Left colon (tissue), 2 donors: ENCODE measurements around the gene ZFR. TPM values are rescaled to one million over a fixed set of nuclear protein-coding genes. Genes with fewer than 3 reads are reported as not detected.

Experiments
- ATAC-seq: fragments of 200-7000 bp; cut with Tn5 transposase; one replicate; pipeline ENCODE4 v1.9.1; 2020; ENCODE audit warnings: mild to moderate bottlenecking, moderate library complexity
- DNase-seq, 2 donors: peaks; one replicate each; pipeline ENCODE4 v3.0.0-alpha.2; 2020
- intact Hi-C, 2 donors: fragments of 100-400 bp; cut with DNase I in 1 of 2; cut with micrococcal nuclease in 1 of 2; formaldehyde crosslinking; loops; one replicate each; pipeline versions ENCODE4 v1.11.2 to v1.14.0; 2022; cut with DNase I, micrococcal nuclease
- long read RNA-seq: library from polyadenylated mRNA; unstranded; transcript quantifications from one replicate; pipeline ENCODE4 v2.0.0, GENCODE V29; 2021
- total RNA-seq, 2 donors: library from RNA; stranded (reverse); fragmentation: NEBNext Ultra II Directional; extraction: Animal tissue kit (Norgen Biotek cat#: 25700); gene quantifications; one replicate each; pipeline ENCODE4 v1.2.1, GENCODE V29; 2021
- donor health status: DM: no; HTN: no; CAD: no.
- donor health status: DM: yes; HTN: yes; CAD: no.

The ZFR gene
- 10 to 100 TPM; 45.7 to 48.6 TPM for total RNA-seq
- long read RNA-seq, full-length matches to known transcripts: 22 of 58 reads
- long read RNA-seq, partial matches to known transcripts: 33 of 58 reads
- long read RNA-seq, other reads (novel, unspliced or antisense): 3 of 58 reads

DNA sequence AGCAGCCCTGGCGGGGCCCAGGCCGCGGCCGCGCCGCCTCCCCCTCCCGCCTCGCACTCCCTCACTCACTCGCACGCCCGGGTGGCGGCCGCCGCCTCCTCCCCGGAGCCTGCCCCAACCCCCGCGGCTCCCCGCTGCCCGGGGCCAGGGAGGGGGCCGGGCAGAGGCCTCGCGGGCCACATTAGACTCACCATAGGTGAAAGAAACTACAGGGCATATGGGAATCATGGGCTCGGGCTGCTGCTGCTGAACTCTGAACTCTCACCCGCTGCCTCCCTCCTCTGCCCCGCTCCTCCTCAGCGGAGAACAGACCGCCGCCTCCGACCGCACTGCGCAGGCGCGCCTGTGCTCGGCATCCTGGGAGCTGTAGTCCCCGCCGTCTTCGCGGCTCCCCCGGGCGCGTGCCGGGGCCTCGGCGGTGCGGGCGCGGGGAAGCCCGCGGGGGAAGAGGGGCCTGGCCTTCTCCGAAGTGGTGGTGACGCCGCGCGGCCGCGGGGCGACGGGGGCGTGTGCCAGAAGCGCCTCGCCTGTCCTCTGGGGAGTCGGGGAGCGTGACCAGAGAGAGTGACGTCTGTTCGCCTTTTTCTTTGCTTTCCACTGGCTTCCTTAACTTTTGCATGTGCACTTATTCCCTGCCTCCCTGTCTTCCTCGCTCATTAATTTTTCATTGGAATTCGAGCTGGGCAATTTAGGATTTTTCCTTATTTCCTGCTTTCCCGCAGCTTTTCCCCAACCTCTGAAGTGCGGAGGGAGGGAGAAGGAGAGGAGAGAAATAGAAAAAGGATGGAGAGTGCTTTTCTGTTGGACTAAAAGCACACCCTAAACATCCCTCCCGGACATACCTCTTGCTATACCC lies at the start of gene ZFR:
ZFR (minus strand) TSS at position 310 of the 856 bp plus-strand sequence; CDS start at position 228, 82 bp downstream.
- intact Hi-C loops: no loop called here
- DNase-seq (peak; percentile 92 to 94), ATAC-seq (peak; percentile 87)

DNA sequence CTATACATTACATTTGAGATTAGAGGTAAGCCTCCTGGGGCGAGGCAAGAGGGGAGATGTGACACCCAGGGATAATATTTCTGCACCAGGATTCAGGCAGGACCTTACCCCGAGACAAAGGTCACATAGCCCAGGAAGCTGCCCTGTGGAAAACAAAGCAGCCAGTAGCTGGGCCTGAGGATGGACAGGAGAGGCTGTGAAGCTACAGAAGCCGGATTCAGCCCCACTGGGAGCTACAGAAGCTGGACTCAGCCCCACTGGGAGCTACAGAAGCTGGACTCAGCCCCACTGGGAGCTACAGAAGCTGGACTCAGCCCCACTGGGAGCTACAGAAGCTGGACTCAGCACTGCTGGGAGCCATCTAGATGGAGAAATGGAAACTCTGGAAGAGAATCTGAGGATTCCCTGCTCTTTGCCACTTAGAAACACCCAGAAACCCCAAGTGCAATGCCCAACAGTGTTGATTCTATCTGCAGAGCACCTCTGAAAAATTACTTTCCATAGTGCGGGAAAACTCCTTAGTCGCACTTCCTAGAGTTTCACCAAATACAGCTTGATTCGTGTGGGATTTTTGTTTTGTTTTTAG lies 46.5 kb upstream of the ZFR start:
- DNase-seq (no peak), ATAC-seq (no peak)
- intact Hi-C loops: loop anchor here in 1 of 2 donors (5.0 kb wide), 1 partner anchor 96 kb away; the partner anchor contains the start of gene SUB1

DNA sequence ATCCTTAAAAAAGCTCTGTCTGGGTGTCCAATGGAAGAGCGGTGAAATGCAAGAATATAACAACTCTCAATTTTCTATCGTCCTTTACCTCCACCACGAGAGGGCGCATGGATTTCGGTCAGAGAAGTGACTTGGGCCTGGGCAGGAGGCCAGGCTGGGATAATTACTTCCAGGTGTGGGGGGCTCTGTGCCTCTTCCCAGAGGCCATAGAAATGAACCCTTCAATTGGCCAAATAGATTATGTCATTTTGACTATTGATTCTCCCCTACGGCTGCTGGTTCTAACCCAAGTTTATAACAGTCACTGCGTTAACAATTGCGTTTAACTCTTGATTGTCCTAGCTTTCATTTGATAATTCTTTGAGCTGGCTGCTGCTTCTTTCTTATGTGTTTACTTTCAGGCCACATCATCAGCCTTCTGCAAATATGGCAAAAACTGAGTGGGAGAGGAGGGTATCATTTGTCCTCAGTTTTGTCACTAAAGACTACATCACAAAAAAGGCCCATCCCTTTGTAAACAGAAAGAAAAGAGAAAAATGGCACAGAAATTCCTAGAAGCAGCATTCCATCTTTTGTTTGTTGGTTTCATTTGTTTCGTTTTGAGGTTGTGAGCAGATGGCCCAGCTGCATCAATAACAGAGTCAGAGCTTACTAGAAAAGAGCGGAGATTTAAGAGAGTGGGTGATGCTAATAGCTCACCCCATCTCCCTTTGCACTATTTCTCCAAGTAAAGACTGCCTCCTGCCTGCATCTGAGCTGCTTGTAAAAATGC lies 45.4 kb upstream of the ZFR start:
- ATAC-seq: peak; percentile 79
- intact Hi-C loops: loop anchor here (5.0 to 10.0 kb wide), 3 partner anchors 97 to 125 kb away; partner anchors contain the start of gene SUB1 (in 1 of the 2)
- peak; percentile 72 to 85 for DNase-seq

DNA sequence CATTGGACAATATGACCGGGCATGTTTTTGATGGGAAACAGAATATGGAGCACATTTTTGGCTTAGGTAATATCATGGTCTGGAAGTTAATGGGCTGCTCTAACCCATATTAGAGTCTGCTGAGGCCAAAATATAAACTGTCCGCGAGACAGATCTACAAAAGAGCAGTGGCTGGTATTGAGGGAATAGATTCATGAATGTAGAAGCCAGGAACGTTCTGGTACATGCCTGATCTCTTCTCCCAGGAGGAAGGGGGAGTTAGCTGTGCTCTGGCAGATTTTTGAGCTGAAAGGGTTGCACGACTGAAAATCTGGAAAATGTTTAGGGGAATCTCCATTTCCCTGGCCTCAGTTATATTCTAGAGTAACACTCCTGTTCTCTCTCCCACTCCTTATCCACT lies 42.9 kb upstream of the ZFR start:
- intact Hi-C loops: loop anchor here (5.0 to 10.0 kb wide), 2 partner anchors 110 to 127 kb away; no protein-coding TSS in a partner anchor
- no peak for ATAC-seq
- no peak for DNase-seq

DNA sequence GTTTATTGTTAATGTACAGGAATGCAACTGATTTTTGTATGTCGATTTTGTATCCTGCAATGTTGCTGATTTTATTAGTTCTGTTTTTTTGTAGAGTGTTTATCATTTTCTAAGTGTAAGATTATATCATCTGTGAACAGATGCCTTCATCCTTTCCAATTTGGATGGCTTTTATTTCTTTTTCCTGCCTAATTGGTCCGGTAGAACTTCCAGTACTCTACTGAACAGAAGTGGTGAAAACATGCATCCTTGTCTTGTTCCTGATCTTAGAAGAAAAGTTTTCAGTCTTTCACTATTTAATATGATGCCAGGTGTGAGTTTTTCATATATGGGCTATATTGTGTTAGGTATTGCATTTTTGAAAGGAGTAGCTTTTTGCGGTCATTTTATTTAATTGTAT lies 42.5 kb upstream of the ZFR start:
- no peak for ATAC-seq
- DNase-seq: no peak
- intact Hi-C loops: loop anchor here (5.0 to 10.0 kb wide), 2 partner anchors 110 to 128 kb away; no protein-coding TSS in a partner anchor

DNA sequence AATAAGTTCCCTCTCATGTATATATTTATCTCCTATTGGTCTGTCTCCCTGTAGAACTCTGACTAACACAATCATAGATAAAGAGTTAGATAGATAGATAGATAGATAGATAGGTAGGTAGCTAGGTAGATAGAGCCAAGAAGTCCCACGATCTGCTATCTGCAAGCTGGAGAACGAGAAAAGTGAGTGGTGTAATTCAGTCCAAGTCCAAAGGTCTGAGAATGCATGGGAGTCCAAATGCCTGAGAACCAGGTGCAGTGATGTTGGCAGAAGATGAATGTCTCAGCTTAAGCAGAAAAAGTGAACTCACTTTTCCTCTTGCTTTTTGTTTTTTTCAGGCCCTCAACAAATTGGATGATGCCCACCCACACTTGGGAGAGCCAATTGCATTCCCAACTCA lies 37.7 kb upstream of the ZFR start:
- intact Hi-C loops: loop anchor here in 1 of 2 donors (10.0 kb wide), 1 partner anchor 133 kb away; no protein-coding TSS in a partner anchor
- ATAC-seq (peak; percentile 79), DNase-seq (no peak)

DNA sequence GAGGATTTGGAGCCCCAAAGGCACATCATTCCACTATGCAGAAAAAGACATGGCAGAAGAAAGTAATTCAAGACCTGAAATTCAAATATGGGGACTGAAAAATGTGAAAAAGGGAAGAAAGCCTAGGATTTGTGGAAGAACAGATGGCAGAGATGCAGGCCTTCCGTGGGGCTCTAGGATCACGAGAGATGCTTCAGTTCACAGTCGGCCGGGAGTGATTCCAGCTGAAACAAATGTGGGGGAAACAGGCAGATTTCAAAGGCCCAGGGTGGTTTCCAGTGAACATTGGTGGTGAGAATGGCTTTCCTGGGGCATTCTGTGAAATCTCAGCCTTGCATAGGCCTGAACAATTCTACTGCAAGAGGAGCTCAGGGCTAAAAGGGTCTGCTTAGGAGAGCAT lies 34.6 kb upstream of the ZFR start:
- intact Hi-C loops: no loop called here
- DNase-seq (no peak), ATAC-seq (no peak)

DNA sequence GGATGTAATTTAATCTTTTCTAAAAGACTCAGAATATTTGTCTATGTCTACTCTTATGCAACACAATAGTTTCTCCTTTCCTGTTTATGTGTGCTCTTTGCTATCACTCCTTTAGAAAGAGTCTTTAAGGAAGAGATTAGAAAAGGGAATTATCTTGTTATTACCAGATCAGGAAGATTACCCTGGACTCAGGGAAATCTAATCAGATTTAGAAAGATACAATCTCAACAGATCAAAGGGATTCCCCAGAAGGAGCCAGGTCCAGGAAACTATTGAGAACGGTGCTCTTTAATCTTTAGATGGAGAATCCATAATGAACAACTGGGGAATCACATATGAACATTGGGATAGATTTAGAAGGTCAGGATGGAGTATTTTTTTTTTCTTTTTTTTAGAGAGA lies 32.4 kb upstream of the ZFR start:
- intact Hi-C loops: no loop called here
- DNase-seq (no peak), ATAC-seq (no peak)

DNA sequence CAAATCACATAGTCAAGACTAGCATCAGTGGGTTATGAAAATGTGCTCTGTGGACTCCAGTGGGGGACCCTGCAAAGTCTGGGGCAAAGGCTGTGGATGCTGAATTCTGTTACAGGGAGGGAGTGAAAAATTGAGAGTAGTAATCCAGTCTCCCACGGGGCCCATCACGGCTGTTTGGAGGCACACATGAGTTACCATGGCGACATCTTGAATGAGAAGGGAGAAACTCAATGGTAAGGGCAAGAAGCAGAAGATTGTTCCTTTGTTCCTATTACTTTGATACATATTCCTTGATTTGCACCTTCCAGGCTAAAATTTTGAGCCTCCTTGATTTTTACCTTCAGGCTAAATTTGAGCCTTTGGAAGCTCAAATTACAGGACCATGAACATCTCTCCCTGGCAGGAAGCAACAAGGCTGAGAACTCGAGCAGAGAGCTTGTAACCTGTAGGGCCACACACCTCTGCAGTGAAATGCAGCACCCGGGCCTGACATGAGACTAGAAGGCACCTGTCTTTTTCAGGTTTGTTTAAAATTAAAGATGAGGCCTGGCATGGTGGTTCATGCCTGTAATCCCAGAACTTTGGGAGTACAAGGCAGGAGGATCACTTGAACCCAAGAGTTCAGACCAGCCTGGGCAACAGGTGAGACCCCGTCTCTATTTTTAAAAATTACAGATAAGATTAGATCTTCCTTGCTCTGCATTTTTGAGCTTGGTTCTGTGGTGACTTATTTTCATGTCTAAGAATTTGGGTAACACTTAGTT lies 31.0 kb upstream of the ZFR start:
- no peak for DNase-seq
- intact Hi-C loops: no loop called here
- ATAC-seq: no peak

DNA sequence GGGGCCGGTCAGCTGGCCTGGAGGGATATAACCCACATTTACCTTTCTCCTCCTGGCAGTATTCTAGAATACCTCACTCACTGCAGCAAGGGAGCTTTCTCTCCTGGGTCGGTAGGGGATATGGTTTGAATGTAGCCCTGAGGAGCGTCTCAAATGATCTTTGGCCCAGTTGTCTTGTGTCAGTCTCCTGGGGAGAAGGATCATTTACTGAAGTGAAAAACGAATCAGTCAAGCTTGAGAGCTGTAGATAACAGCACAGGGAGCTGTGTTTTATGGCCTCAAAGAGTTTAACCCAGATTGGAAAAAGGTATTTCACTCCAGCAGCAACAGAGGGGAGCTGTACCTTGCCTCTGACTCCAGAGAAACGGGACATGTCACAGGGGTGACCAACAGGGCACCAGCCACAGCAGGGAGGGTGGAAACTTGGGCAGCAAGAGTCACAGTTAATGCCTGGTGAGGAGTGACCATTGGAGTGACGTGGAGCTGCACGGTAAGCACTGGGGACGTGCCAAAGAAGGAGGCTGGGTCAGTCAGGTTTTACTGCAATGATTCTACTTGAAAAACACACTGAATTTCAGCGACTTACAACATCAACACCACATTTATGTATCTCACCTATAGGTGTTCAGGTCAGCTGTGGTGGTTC lies 29.8 kb upstream of the ZFR start:
- ATAC-seq: peak; percentile 68
- intact Hi-C loops: no loop called here
- peak in 1 of 2 donors; percentile 11 for DNase-seq

DNA sequence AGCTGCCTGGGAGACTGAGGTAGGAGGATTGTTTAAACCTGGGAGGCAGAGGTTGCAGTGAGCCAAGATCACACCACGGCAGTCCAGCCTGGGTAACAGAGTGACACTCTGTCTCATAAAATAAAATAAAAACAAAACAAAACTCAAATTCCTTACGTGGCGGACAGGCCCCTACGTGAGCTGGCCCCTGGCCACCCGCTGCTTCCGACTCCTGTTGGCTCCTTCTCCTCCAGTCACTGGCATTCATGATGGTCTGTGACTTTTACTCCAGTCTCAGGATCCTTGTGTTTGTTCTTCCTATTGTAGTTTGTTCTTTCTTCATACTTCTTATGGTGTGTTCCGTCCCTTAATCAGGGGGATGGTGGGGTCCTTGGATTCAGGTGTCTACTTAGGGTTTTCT lies 28.5 kb upstream of the ZFR start:
- ATAC-seq (no peak), DNase-seq (no peak)
- intact Hi-C loops: no loop called here

DNA sequence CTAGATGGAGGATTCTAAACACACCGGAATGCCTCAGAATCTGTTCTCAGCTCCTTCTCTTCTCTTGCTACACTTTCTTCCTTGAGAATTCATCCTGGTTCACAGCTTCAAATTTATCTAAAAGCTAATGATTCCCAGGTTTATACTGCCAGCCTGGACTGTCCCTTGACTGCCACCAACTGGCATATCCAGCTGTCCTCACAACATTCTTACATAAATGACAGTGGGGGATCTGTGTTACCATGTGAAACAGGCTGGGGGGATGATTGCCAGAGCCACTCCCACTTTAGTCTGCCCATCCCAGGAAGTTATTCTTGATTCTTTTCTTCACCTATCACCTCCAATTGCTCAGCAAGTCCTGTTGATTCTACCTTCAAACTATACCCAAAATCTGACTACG lies 27.2 kb upstream of the ZFR start:
- ATAC-seq: peak; percentile 85
- intact Hi-C loops: no loop called here

DNA sequence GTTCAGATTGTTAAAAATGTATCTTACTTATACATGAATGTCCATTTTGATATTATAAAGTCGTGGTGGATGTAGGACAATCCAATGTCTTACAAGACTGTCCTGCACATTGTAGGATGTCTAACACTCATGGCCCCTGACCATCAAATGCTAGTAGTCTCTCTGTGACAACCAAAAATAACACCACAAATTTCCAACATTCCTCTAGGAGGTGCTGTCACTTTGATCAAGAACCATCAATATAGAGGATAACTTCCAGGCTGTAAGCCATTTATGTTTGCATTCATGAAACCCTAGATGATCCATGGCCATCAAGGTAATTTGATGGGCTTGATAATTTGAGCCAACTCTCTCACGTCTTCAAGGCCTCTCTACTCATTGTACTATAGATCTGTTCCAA lies 20.5 kb upstream of the ZFR start:
- no peak for ATAC-seq
- intact Hi-C loops: no loop called here
- DNase-seq: no peak

More for the DNA sequence above, 27.2 kb upstream of the ZFR start:
- DNase-seq: peak in 1 of 2 donors; percentile 28

DNA sequence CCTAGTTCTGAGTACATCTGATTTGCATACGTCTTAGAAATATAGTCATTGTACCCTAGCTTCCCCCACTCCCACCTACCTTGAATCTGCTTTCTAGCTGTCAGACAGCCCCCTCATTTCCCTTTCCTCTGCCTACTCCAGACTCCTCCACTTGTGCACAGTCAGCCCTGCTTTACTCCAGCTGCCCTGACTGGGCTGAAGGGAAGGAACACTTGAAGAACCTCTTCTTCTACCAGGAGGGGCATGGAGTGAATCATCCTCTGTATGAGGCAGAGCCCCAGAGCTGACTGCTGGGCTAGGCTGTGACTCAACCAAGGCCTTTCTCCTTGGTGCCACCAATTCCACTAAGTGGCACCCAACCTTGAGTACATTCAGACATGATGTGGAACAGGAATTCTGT lies 18.1 kb upstream of the ZFR start:
- no peak for DNase-seq
- no peak for ATAC-seq
- intact Hi-C loops: no loop called here

DNA sequence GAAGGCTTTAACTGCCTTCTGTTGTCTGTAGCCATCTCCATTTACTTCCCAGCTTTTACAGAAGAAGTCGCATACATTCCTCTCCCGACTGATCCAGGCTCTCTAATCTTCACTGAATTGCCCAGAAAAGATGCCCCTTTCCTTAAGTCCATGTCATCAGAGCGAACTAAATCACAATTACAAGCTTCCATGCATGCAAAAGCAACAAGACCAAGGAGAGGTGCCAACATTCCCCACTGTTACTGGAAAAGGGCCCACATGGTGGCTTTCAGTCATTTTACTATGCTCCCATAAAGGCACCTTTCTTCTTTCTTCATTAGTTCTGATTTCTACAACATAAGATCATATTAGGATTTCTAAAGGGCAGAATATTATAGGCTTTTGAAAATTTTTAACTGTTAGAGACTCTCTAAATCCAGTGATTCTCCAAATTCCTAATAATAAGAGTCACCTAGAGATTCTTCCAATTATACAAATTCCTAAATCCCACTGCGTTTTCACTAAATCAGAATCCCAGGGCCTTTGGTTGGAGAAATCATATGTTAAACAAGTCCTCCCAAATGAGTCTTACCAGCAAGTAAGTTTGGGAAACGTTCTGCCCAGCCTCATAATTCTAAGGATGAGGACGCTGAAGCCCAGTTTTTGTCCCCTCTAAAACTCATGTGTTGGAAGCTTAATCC lies 17.0 kb upstream of the ZFR start:
- intact Hi-C loops: no loop called here
- ATAC-seq: no peak

DNA sequence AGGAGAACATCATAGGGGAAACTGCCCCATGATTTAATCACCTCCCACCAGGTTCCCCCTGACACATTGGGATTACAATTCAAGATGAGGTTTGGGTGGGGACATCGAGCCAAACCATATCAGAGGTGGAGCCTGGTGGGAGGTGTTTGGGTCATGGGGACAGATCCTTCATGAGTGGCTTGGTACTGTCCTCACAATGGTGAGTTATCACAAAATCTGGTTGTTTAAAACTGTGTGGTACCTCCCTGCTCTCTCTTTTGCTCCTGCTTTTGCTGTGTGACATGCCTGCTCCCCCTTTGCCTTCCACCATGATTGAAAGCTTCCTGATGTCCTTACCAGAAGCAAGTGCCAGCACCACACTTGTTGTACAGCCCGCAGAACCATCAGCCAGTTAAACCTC lies 16.2 kb upstream of the ZFR start:
- DNase-seq: no peak
- ATAC-seq: no peak
- intact Hi-C loops: no loop called here

More for the DNA sequence above, 17.0 kb upstream of the ZFR start:
- no peak for DNase-seq

DNA sequence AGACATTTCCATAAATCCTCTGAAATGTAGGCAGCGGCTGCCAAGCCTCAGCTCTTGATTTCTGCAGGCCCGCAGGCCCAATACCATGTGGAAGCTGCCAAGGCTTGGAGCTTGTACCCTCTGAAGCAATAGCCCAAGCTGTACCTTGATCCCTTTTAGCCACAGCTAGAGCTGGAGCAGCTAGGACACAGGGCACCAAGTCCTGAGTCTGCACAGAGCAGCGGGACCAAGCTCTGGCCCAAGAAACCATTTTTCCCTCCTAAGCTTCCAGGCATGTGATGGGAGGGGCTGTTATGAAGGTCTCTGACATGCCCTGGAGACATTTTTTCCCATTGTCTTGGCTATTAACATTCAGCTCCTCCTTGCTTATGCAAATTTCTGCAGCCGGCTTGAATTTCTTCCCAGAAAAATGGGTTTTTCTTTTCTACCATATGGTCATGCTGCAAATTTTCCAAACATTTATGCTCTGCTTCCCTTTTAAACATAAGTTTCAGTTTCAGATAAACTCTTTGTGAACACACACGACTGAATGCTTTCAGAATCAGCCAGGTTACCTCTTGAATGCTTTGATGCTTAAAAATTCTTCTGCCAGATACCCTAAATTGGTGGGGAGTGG lies 14.4 kb upstream of the ZFR start:
- intact Hi-C loops: no loop called here
- DNase-seq (no peak), ATAC-seq (no peak)
